Measurements from ENCODE around the gene AKAP9. TPM values are rescaled to one million over a fixed set of nuclear protein-coding genes. Genes with fewer than 3 reads are reported as not detected.

AKAP9 gene
- total RNA-seq, 1 donor from 2014 or later: 66.9 TPM

GRCh38 chr7:92042056-92042737, 101.5 kb downstream of the AKAP9 start:
- Mint-ChIP-seq H3K4me1 (ENCODE audit: low read depth, unreplicated experiment) (no peaks in the 10 kb centered on the region), H3K4me3 (ENCODE audit: unreplicated experiment) (no peak overlapping the region), H3K27me3 (ENCODE audit: unreplicated experiment) (no peaks in the 10 kb centered on the region)

GRCh38 chr7:92043098-92043497, 102.4 kb downstream of the AKAP9 start:
- Mint-ChIP-seq H3K27me3 (ENCODE audit: unreplicated experiment) (no peaks in the 10 kb centered on the region), H3K27ac (ENCODE audit: unreplicated experiment) (no peak overlapping the region), H3K4me3 (ENCODE audit: unreplicated experiment) (no peak overlapping the region), H3K36me3 (ENCODE audit: unreplicated experiment) (no peaks in the 10 kb centered on the region), H3K9me3 (ENCODE audit: unreplicated experiment) (no peaks in the 10 kb centered on the region), H3K4me1 (ENCODE audit: low read depth, unreplicated experiment) (no peaks in the 10 kb centered on the region)
- DNase-seq: no peak
- TF ChIP-seq, protein P1, sequence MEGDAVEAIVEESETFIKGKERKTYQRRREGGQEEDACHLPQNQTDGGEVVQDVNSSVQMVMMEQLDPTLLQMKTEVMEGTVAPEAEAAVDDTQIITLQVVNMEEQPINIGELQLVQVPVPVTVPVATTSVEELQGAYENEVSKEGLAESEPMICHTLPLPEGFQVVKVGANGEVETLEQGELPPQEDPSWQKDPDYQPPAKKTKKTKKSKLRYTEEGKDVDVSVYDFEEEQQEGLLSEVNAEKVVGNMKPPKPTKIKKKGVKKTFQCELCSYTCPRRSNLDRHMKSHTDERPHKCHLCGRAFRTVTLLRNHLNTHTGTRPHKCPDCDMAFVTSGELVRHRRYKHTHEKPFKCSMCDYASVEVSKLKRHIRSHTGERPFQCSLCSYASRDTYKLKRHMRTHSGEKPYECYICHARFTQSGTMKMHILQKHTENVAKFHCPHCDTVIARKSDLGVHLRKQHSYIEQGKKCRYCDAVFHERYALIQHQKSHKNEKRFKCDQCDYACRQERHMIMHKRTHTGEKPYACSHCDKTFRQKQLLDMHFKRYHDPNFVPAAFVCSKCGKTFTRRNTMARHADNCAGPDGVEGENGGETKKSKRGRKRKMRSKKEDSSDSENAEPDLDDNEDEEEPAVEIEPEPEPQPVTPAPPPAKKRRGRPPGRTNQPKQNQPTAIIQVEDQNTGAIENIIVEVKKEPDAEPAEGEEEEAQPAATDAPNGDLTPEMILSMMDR (IDR thresholded peaks at IDR 0.05; ENCODE audit: partially characterized antibody, unreplicated experiment): no peak

More at GRCh38 chr7:92042056-92042737, 101.5 kb downstream of the AKAP9 start:
- TF ChIP-seq, protein P1 (IDR thresholded peaks at IDR 0.05; ENCODE audit: partially characterized antibody, unreplicated experiment): no peak
- no peak for DNase-seq
- Mint-ChIP-seq H3K9me3 (ENCODE audit: unreplicated experiment) (no peaks in the 10 kb centered on the region), H3K27ac (ENCODE audit: unreplicated experiment) (no peak overlapping the region), H3K36me3 (ENCODE audit: unreplicated experiment) (no peaks in the 10 kb centered on the region)

- H3K4me1 Mint-ChIP-seq (ENCODE audit: low read depth, unreplicated experiment): no peaks in the 10 kb centered on the region
- no peaks in the 10 kb centered on the region for H3K27me3 Mint-ChIP-seq (ENCODE audit: unreplicated experiment)
- H3K4me3 Mint-ChIP-seq (ENCODE audit: unreplicated experiment): no peak overlapping the region
- no peaks in the 10 kb centered on the region for H3K9me3 Mint-ChIP-seq (ENCODE audit: unreplicated experiment)
- TF ChIP-seq, protein P1 (IDR thresholded peaks at IDR 0.05; ENCODE audit: partially characterized antibody, unreplicated experiment): no peak
- DNase-seq: no peak
- no peaks in the 10 kb centered on the region for H3K36me3 Mint-ChIP-seq (ENCODE audit: unreplicated experiment)
- no peak overlapping the region for H3K27ac Mint-ChIP-seq (ENCODE audit: unreplicated experiment)
Measured at GRCh38 chr7:92043637-92044036, 103.0 kb downstream of the AKAP9 start.

DNA sequence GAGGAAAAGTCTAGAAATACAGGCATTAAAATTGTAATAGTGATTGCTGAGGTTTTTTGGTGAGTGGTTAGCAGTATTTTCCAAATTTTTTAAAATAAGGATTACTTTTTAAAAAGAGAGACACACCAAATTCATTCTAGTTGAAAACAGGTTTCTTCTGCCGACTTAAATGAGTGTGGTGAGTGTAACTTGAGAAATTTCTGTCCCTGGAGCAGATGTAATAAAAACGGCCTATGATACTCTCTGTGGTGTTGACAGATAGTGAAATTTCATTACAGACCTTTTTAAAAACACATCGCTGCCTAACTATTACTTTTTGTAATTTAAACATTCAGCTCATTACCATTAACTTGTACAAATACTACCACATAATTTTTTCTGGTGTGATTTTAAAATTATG, 103.5 kb downstream of the AKAP9 start:
- no peak for DNase-seq
- Mint-ChIP-seq H3K36me3 (ENCODE audit: unreplicated experiment) (no peaks in the 10 kb centered on the region), H3K27ac (ENCODE audit: unreplicated experiment) (no peak overlapping the region), H3K4me3 (ENCODE audit: unreplicated experiment) (no peak overlapping the region), H3K27me3 (ENCODE audit: unreplicated experiment) (no peaks in the 10 kb centered on the region), H3K4me1 (ENCODE audit: low read depth, unreplicated experiment) (no peaks in the 10 kb centered on the region), H3K9me3 (ENCODE audit: unreplicated experiment) (no peaks in the 10 kb centered on the region)
- TF ChIP-seq, protein P1 (IDR thresholded peaks at IDR 0.05; ENCODE audit: partially characterized antibody, unreplicated experiment): no peak

DNA sequence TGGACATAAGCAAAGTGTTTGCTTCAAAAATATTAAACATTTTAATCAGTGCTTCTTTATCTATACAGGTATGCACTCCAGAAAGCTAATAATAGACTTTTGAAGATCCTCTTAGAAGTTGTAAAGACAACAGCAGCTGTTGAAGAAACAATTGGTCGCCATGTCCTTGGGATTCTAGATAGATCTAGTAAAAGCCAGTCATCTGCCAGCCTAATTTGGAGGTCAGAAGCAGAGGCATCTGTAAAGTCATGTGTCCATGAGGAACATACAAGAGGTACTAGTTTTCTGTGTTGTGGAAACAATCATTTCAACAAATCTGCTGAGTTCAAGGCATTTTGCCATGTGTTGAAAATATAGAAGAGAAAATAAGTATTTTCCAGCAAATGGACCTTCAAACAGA, 104.3 kb downstream of the AKAP9 start:
- DNase-seq: no peak
- Mint-ChIP-seq H3K9me3 (ENCODE audit: unreplicated experiment) (no peaks in the 10 kb centered on the region), H3K27me3 (ENCODE audit: unreplicated experiment) (no peaks in the 10 kb centered on the region), H3K27ac (ENCODE audit: unreplicated experiment) (no peak overlapping the region), H3K4me3 (ENCODE audit: unreplicated experiment) (no peak overlapping the region), H3K36me3 (ENCODE audit: unreplicated experiment) (no peaks in the 10 kb centered on the region), H3K4me1 (ENCODE audit: low read depth, unreplicated experiment) (no peaks in the 10 kb centered on the region)
- TF ChIP-seq, protein P1 (IDR thresholded peaks at IDR 0.05; ENCODE audit: partially characterized antibody, unreplicated experiment): no peak
